Prostate gland (tissue), 2 donors: ENCODE data around the gene CIROP.
"Not testable (repeated sequence)": the region's sequence is repeated elsewhere in the genome, so short reads cannot be mapped to it uniquely, and the experiment has no call there.

Source experiments
- POLR2A ChIP-seq: fragments of 450-650 bp; IDR thresholded peaks from one replicate; pipeline ENCODE4 v1.6.1; 2016; ENCODE audit warnings: antibody characterized with exemption, mild to moderate bottlenecking
- TF ChIP-seq, protein P1 (sequence below), 4 experiments: fragments of 200-600 bp in 2 of 4; fragments of 450-650 bp in 2 of 4; sonication (generic) in 2 of 4; IDR thresholded peaks; 1 replicate in 3 of 4; 2 replicates in 1 of 4; pipeline ENCODE4 v1.5.1; 2016 to 2019; ENCODE audit warnings: antibody characterized with exemption in 4 of 4, mild to moderate bottlenecking in 2 of 4, moderate library complexity in 2 of 4

DNA sequence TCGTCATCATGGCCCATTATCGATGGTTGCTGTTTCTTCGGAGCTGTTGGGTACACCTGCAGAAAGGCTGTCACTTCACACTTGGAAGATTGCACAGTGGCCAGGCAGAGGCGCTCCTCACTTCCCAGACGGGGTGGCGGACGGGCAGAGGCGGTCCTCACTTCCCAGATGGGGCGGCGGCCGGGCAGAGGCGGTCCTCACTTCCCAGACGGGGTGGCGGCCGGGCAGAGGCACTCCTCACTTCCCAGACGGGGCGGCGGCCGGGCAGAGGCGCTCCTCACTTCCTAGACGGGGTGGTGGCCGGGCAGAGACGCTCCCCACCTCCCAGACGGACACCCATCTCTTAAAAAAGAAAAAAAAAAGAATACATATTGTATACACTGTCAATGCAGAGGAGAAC is 3.4 kb upstream of the CIROP start:
- TF ChIP-seq, protein P1, sequence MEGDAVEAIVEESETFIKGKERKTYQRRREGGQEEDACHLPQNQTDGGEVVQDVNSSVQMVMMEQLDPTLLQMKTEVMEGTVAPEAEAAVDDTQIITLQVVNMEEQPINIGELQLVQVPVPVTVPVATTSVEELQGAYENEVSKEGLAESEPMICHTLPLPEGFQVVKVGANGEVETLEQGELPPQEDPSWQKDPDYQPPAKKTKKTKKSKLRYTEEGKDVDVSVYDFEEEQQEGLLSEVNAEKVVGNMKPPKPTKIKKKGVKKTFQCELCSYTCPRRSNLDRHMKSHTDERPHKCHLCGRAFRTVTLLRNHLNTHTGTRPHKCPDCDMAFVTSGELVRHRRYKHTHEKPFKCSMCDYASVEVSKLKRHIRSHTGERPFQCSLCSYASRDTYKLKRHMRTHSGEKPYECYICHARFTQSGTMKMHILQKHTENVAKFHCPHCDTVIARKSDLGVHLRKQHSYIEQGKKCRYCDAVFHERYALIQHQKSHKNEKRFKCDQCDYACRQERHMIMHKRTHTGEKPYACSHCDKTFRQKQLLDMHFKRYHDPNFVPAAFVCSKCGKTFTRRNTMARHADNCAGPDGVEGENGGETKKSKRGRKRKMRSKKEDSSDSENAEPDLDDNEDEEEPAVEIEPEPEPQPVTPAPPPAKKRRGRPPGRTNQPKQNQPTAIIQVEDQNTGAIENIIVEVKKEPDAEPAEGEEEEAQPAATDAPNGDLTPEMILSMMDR (IDR thresholded peaks at IDR 0.05): not testable (repeated sequence)
- TF ChIP-seq POLR2A: not testable (repeated sequence)
